Trophoblast cell (in vitro differentiated cells and primary cell): ENCODE measurements around the gene NEK2.

ENCODE experiments used
- DNase-seq, 2 donors: peaks; one replicate each; pipeline ENCODE4 v3.0.0-alpha.2; 2016
- H2AFZ ChIP-seq: 2 replicates; pipeline ENCODE4 v1.6.1; 2013; ENCODE audit warnings: low read length, moderate library complexity, mild to moderate bottlenecking; ENCODE audit not compliant: insufficient read depth, poor library complexity
- H2AK5ac ChIP-seq: 2 replicates; pipeline ENCODE4 v1.6.1; 2013; ENCODE audit warnings: mild to moderate bottlenecking, low read length
- H2BK120ac ChIP-seq: 2 replicates; pipeline ENCODE4 v1.6.1; 2013; ENCODE audit warnings: low read length, mild to moderate bottlenecking, moderate library complexity; ENCODE audit not compliant: insufficient read depth, poor library complexity
- H2BK12ac ChIP-seq: 2 replicates; pipeline ENCODE4 v1.6.1; 2013; ENCODE audit warnings: mild to moderate bottlenecking, low read length, moderate library complexity
- H2BK5ac ChIP-seq: 2 replicates; pipeline ENCODE4 v1.6.1; 2013; ENCODE audit warnings: low read length, low read depth, moderate library complexity, mild to moderate bottlenecking; ENCODE audit not compliant: poor library complexity
- H3K14ac ChIP-seq: 2 replicates; pipeline ENCODE4 v1.6.1; 2013; ENCODE audit warnings: mild to moderate bottlenecking, low read length
- H3K18ac ChIP-seq: 2 replicates; pipeline ENCODE4 v1.6.1; 2013; ENCODE audit warnings: mild to moderate bottlenecking, low read length
- H3K23ac ChIP-seq: 2 replicates; pipeline ENCODE4 v1.6.1; 2013; ENCODE audit warnings: low read length
- H3K27ac ChIP-seq: 2 replicates; pipeline ENCODE4 v1.5.1; 2013; ENCODE audit warnings: low read depth, mild to moderate bottlenecking, inconsistent platforms, low read length, moderate library complexity
- H3K27me3 ChIP-seq: 2 replicates; pipeline ENCODE4 v1.6.1; 2013; ENCODE audit warnings: inconsistent platforms, mild to moderate bottlenecking, low read length, moderate library complexity; ENCODE audit not compliant: insufficient read depth
- H3K36me3 ChIP-seq, 2 experiments: 1 replicate in 1 of 2; 2 replicates in 1 of 2; pipeline ENCODE4 v1.6.1; 2013; ENCODE audit warnings: low read length in 2 of 2, mild to moderate bottlenecking in 2 of 2, moderate library complexity in 1 of 2; ENCODE audit not compliant: insufficient read depth in 2 of 2, control insufficient read depth in 1 of 2
- H3K4ac ChIP-seq: 2 replicates; pipeline ENCODE4 v1.6.1; 2013; ENCODE audit warnings: low read depth, mild to moderate bottlenecking, low read length, moderate library complexity
- H3K4me1 ChIP-seq, 2 experiments: 1 replicate in 1 of 2; 2 replicates in 1 of 2; pipeline ENCODE4 v1.6.1; 2013; ENCODE audit warnings: low read length in 2 of 2, mild to moderate bottlenecking in 2 of 2, moderate library complexity in 1 of 2; ENCODE audit not compliant: insufficient read depth in 2 of 2, control insufficient read depth in 1 of 2
- H3K4me2 ChIP-seq: 2 replicates; pipeline ENCODE4 v1.6.1; 2013; ENCODE audit warnings: inconsistent platforms, mild to moderate bottlenecking, low read length, moderate library complexity
- H3K4me3 ChIP-seq: 2 replicates; pipeline ENCODE4 v1.5.1; 2013; ENCODE audit warnings: mild to moderate bottlenecking, low read depth, low read length, inconsistent platforms
- H3K79me1 ChIP-seq: one replicate; pipeline ENCODE4 v1.6.1; 2013; ENCODE audit warnings: low read length
- H3K79me2 ChIP-seq: 2 replicates; pipeline ENCODE4 v1.6.1; 2013; ENCODE audit warnings: low read length, mild to moderate bottlenecking; ENCODE audit not compliant: control insufficient read depth, insufficient read depth, poor library complexity
- H3K9ac ChIP-seq: 2 replicates; pipeline ENCODE4 v1.6.1; 2013; ENCODE audit warnings: mild to moderate bottlenecking, low read length
- H3K9me3 ChIP-seq: 2 replicates; pipeline ENCODE4 v1.6.1; 2013; ENCODE audit warnings: low read depth, mild to moderate bottlenecking, control low read depth, inconsistent platforms, low read length; ENCODE audit not compliant: insufficient read depth
- H4K12ac ChIP-seq: 2 replicates; pipeline ENCODE4 v1.6.1; 2013; ENCODE audit warnings: low read depth, mild to moderate bottlenecking, low read length, moderate library complexity
- H4K8ac ChIP-seq: 2 replicates; pipeline ENCODE4 v1.6.1; 2013; ENCODE audit warnings: low read depth, mild to moderate bottlenecking, low read length, moderate library complexity
- H4K91ac ChIP-seq: one replicate; pipeline ENCODE4 v1.6.1; 2013; ENCODE audit warnings: low read depth, mild to moderate bottlenecking, low read length, moderate library complexity
- WGBS: extraction: QIAGEN DNeasy Blood & Tissue Kit; methylation state at CpG from one replicate; pipeline ENCODE4 v1.1.7; 2013; ENCODE audit warnings: missing lambda C conversion rate; ENCODE audit not compliant: insufficient read length, insufficient coverage; ENCODE audit errors: extremely low coverage; 5-methylcytosine and 5-hydroxymethylcytosine counted together

Gene NEK2

DNA sequence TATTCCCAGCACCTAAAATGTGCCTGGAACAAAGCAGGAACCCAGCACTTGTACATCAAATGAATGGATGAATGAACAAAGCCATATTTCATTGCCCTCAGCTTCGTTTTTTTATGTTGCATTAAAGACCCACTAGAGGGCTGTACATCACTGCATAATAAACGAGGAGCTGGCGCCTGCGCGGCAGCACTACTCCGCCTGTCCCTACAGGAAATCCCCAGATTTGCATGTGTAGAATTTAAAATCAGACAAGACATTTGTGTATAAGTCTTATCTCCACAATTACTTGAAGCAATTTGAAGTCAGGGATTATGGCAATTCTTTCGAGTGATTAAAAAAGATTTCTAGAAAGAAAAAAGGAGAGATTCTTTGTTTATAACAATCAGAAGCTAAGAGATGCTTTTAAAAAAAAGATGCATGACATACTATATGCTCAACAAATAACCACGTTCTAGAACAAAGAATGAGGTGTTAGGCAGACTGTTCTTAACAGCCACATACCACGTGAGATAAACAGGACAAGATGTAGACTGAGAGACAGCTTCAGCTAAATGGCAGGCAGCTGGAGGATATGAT, 5.4 kb upstream of the NEK2 start:
- H2AFZ ChIP-seq, result no peak overlapping the region
- H2AK5ac ChIP-seq, result no peak overlapping the region
- no peaks in the 10 kb centered on the region for H3K4me1 ChIP-seq
- H3K36me3 ChIP-seq, result no peaks in the 10 kb centered on the region
- no peak overlapping the region for H3K14ac ChIP-seq
- H3K27me3 ChIP-seq, result no peaks in the 10 kb centered on the region
- DNase-seq, result peak; percentile 63 to 81
- no peak overlapping the region for H3K4ac ChIP-seq
- no peak overlapping the region for H2BK12ac ChIP-seq
- H2BK5ac ChIP-seq, result no peak overlapping the region
- H3K79me1 ChIP-seq, result no peaks in the 10 kb centered on the region
- no peak overlapping the region for H3K4me2 ChIP-seq
- no peak overlapping the region for H3K23ac ChIP-seq
- H3K27ac ChIP-seq, result no peak overlapping the region
- H2BK120ac ChIP-seq, result no peak overlapping the region
- WGBS, result no CpG with 5 or more reads among the region's 9 CpGs
- H3K9ac ChIP-seq, result no peak overlapping the region
- no peak overlapping the region for H4K8ac ChIP-seq
- no peak overlapping the region for H3K18ac ChIP-seq
- no peak overlapping the region for H4K91ac ChIP-seq
- H4K12ac ChIP-seq, result no peak overlapping the region
- no peaks in the 10 kb centered on the region for H3K79me2 ChIP-seq
- H3K9me3 ChIP-seq, result no peaks in the 10 kb centered on the region
- H3K4me3 ChIP-seq, result no peak overlapping the region

GRCh38 chr1:211677659-211678058, 2.2 kb upstream of the NEK2 start:
- H3K9me3 ChIP-seq, result no peaks in the 10 kb centered on the region
- H3K79me2 ChIP-seq, result peaks cover 2% of the 10 kb centered on the region
- DNase-seq, result no peak
- H3K14ac ChIP-seq, result no peak overlapping the region
- H3K36me3 ChIP-seq, result no peaks in the 10 kb centered on the region
- no peak overlapping the region for H2AK5ac ChIP-seq
- no peak overlapping the region for H4K12ac ChIP-seq
- no peak overlapping the region for H2BK5ac ChIP-seq
- H3K9ac ChIP-seq, result no peak overlapping the region
- no peak overlapping the region for H3K27ac ChIP-seq
- H3K4me3 ChIP-seq, result no peak overlapping the region
- H4K8ac ChIP-seq, result no peak overlapping the region
- H3K27me3 ChIP-seq, result no peaks in the 10 kb centered on the region
- WGBS, result no CpG with 5 or more reads among the region's 6 CpGs
- H3K4me1 ChIP-seq, result peaks cover 0 to 6% of the 10 kb centered on the region in 2 experiments
- no peak overlapping the region for H4K91ac ChIP-seq
- no peak overlapping the region for H3K4ac ChIP-seq
- no peak overlapping the region for H3K18ac ChIP-seq
- no peak overlapping the region for H2BK12ac ChIP-seq
- H3K23ac ChIP-seq, result no peak overlapping the region
- peaks cover 2% of the 10 kb centered on the region for H3K79me1 ChIP-seq
- no peak overlapping the region for H3K4me2 ChIP-seq
- H2BK120ac ChIP-seq, result no peak overlapping the region
- no peak overlapping the region for H2AFZ ChIP-seq

- Histone ChIP-seq H3K4me2 (no peak overlapping the region), H4K12ac (no peak overlapping the region), H4K91ac (no peak overlapping the region), H3K27ac (no peak overlapping the region), H3K79me1 (peaks cover 2% of the 10 kb centered on the region), H3K14ac (no peak overlapping the region), H3K4me3 (no peak overlapping the region), H4K8ac (no peak overlapping the region), H2BK120ac (no peak overlapping the region), H2AFZ (no peak overlapping the region), H2AK5ac (no peak overlapping the region), H3K9me3 (no peaks in the 10 kb centered on the region), H3K27me3 (no peaks in the 10 kb centered on the region), H3K79me2 (peaks cover 2% of the 10 kb centered on the region), H3K4ac (no peak overlapping the region), H2BK12ac (no peak overlapping the region), H3K4me1 (peaks cover 0 to 6% of the 10 kb centered on the region in 2 experiments), H3K23ac (no peak overlapping the region), H3K18ac (no peak overlapping the region), H3K9ac (no peak overlapping the region), H3K36me3 (no peaks in the 10 kb centered on the region), H2BK5ac (no peak overlapping the region)
- DNase-seq, result no peak
Measured at GRCh38 chr1:211676761-211677160, 1.3 kb upstream of the NEK2 start.

- no peak overlapping the region for H2BK5ac ChIP-seq
- DNase-seq, result no peak
- no peaks in the 10 kb centered on the region for H3K27me3 ChIP-seq
- H3K4me3 ChIP-seq, result peak overlapping the region; percentile 79
- H4K12ac ChIP-seq, result no peak overlapping the region
- H3K4me2 ChIP-seq, result peak overlapping the region; percentile 99
- H3K14ac ChIP-seq, result no peak overlapping the region
- H3K27ac ChIP-seq, result no peak overlapping the region
- peaks cover 0 to 6% of the 10 kb centered on the region in 2 experiments for H3K4me1 ChIP-seq
- no peak overlapping the region for H3K18ac ChIP-seq
- no CpG with 5 or more reads among the region's 19 CpGs for WGBS
- no peak overlapping the region for H2BK120ac ChIP-seq
- peaks cover 2% of the 10 kb centered on the region for H3K79me2 ChIP-seq
- no peaks in the 10 kb centered on the region for H3K9me3 ChIP-seq
- H4K8ac ChIP-seq, result peak overlapping the region; percentile 45
- no peak overlapping the region for H2AK5ac ChIP-seq
- H3K9ac ChIP-seq, result no peak overlapping the region
- peaks cover 2% of the 10 kb centered on the region for H3K79me1 ChIP-seq
- H2AFZ ChIP-seq, result peak overlapping the region; percentile 34
- no peak overlapping the region for H3K23ac ChIP-seq
- H3K36me3 ChIP-seq, result no peaks in the 10 kb centered on the region
- H4K91ac ChIP-seq, result no peak overlapping the region
- no peak overlapping the region for H3K4ac ChIP-seq
- no peak overlapping the region for H2BK12ac ChIP-seq
Measured at GRCh38 chr1:211676106-211676583, 724 bp upstream of the NEK2 start.
